ENCODE measurements around the gene SUSD5.

SUSD5 gene

DNA sequence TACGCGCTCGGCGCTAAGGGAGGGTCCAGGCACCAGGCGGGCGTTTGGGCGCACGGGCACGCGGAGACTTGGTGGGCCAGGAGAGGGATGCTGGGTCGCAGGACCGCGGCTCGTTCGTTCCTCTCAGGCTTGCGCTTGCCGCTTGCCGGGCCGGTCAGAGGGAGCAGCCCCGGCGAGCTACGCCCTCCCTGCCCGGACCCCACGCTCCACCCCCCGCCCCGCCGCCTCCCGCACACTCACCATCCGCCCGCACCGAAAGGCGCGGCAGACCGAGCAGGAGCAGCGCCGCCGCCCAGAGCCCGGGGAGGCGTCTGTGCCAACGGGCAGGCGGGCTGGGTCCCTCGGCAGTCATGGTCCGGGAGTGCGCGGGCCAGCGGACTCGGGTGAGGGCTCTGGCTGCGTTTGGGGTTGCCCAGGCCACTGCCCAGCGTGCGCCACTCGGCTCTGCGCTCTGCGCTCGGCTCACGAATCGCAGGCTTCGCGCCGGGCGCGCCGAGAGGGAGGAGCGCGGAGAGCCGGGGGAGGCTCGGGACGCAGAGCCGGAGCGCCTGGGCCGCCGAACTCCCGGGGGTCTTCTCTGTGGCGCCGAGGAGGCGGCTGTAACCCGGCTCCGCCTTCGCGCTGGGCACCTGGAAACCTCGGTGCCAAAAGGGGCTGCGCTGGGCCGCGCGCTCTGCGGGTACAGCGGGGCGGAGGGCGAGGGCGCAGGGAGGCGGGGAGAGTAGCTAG lies at the start of gene SUSD5:
TSS of gene SUSD5 (minus strand) at position 365 of the 729 bp plus-strand sequence. CDS start at position 352, 13 bp downstream.
- peak in 23 of 51 donors; percentile 2 to 34 (median 15) for DNase-seq

DNA sequence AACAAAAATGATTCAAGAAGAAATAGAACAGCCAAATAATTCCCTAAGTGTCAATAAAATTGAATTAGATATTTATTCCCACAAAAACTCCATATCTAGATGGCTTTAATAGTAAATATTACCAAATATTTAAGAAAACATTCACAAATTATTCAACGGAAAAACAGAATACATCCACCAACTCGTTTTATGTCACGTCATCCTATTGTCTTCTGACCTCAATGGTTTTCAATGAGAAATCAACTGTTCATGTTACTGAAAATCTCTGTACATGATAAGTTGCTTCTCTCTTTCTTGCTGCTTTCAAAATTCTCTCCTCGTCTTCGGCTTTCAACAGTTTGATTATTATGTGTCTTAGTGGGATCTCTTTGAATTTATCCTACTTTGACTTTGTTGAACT lies 41.5 kb upstream of the SUSD5 start:
- DNase-seq: no peak

DNA sequence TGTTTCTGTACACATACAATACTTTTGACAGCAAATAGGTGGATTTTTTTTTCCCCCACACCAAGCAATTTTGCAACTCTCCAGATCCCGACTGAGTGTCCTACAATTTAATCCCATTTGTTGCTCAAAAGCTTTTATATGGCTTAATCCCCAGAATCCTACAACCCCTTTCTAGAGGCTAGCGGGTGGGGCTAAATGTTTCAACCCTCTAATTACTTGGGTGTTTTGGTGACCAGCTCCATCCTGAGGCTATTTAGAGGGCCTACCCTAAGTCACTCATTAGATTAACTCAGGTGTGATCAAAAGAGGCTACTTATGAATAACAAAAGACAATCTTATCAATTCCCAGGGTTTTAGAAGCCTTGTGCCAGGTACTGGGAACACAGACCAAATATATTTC lies 37.6 kb upstream of the SUSD5 start:
- DNase-seq: no peak

DNA sequence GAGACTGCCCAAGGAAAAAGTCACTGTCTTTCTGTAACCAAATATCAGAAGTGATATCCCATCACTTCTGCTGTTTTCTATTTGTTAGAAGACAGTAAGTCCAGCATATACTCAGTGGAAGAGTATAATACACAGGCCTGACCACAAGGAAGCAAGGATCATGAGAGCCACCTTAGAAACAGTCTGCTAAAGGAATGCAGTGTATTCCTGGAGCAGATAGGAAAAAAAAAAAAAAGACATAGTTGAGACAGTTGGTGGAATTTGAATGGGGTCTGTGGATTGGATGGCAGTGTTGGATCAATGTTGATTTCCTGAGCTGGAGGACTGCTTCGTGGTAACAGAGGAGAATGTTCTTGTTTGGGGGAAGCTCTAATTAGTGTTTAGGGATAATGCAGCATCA lies 32.1 kb upstream of the SUSD5 start:
- DNase-seq: no peak

DNA sequence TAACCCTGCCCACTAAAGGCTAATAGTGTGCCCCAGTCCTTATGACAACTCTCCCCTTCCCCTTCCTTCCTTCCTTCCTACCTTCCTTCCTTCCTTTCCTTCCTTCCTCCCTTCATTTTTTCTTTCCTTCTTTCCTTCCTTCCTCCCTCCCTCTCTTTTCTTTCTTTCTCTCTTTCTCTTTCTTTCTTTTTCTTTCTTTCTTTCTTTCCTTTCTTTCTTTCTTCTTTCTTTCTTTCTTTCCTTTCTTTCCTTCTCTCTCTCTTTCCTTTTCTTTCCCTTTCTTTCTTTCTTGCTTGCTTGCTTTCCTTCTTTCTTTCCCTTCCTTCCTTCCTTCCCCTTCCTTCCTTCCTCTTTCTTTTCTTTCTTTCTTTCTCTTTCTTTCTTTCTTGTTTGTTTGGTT lies 28.2 kb upstream of the SUSD5 start:
- no peak for DNase-seq

DNA sequence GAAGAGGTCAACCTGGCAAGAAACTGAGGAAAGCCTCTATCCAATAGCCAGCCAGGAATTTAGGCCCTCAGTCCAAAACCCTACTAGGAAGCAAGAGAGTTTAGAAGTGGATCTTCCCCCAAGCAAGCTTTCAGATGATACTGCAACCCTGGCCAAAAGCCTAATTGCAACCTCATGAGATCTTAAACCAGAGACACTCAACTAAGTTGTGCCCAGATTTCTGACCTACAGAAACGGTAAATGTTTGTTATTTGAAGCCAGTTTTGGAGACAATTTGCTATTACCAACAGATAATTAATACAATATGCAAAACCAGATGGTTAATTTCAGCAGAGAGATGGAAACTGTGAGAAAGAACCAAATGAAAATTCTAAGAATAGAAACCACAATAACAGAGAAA lies 21.7 kb upstream of the SUSD5 start:
- no peak for DNase-seq

DNA sequence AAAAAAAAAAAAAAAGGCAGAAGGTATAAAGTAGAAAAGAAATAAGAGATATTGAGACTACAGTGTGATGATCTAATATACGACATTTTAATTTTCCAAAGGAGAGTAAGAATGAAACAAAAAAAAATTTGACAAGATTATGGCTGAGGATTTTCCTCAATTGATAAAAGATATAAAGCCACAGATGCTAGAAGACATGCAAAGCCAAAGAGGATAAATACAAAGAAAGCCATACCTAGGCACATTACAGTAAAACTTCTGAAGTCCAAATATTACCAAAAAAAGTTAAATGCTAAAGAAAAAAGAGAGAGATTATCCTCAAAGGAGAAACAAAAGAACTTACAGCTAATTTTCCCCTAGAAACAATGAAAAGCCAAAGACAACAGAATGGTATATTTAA lies 20.3 kb upstream of the SUSD5 start:
- no peak for DNase-seq

DNA sequence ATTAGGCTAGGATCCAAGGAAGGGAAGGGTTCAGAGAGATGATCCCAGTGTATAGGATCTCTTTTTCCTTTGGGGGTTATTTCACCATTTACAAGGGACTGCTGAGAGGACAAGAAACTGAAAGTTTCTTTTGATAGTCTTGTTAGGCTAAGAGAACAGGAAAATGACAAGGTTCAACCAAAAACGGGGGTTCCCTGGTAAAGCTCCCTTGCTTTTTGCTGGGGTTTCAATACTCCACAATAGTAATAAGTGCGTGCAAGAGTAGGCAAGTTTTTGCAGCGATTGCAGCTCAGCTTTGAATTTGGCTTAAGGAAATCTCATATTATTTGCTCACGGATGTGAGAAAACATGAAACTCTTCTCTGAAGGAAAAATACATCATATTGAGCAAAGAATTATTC lies 18.8 kb upstream of the SUSD5 start:
- no peak for DNase-seq

DNA sequence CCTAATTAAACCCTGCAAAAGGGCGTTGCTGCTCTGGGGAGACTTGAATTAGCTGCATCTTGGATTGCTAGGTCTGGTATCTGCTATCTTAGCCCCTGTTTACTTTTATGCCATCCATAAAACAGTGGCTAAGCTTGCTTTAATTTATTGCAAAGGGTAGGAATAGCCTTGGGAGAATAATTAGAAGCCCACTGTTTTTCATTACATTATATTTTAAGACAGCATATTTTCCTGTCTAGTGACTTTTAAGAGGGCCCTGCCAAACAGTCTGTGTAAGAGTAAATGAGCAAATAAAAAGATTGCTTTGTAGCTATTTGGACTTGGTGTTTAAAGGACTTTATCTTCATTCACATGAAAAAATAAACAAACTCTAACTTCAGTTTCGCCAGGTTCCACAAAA lies 17.4 kb upstream of the SUSD5 start:
- DNase-seq: no peak

DNA sequence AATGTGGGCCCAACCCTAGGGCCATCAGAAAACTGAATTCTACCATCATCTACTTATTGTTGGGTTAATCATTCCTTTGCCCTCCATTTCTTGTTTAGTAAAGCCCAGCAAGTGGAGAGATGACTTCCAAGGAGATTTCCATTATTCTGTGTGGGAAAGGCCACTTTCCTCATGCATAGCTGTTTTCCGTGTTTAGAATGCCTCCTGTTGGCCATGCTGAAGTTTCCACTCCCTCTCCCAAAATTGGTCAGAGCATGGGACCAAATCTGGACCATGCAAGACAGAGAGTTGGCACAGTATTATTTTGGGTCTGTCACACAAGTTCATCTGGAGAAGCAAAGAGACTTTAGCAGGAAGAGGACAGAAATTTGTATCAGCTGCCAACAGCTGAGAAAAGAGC lies 15.3 kb upstream of the SUSD5 start:
- no peak for DNase-seq

DNA sequence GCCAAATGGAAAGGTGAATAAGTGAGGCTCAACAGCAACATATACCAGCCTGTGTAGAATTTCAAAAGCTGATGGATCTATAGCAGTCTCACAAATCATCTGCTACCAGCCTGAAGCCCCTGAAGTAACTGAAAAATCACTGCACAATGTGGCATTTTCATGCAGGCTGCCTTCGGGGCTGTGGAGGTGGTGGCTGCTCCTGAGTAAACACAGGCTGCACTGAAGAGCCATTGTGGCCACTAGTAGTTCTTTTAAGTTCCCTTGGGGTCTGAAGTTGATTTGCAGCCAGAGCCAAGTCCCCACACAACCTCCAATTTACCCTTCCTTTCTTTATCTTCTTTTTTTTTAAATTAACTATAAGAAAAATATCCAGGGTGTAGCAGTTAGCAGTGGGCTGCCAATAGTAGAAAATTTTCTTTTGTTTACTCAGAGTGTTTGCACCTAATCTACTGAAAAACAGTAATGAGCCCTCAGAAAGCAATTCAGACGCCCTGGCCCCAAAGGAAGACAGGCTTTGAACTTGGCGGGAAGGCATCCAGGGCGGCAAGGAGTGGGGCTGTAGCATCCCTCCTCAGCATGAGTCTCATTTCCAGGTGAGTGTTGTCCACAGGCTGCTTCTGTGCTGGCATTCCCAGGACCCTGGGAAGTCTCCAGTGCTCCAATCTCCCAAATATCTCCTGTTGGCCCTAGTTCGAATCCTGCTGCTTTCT lies 13.3 kb upstream of the SUSD5 start:
- no peak for DNase-seq

DNA sequence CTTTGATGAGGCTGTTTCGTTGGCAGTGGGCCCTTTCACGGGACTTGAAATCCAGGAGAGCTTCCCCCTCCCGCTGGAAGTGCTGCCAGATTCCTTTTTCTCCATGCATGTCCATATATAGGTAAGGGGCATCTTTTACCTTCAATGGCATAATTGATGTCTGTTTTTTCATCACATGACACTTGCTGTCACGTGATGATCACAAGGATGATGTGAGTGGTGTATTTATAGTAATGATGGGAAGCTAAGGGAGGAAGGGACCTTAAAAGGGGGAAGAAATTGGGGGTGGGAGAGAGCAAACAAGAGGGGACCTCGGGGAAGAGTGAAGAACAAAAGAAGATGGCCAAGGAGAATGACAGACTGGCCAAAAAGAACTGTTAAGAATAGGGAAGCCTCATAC lies 11.3 kb upstream of the SUSD5 start:
- DNase-seq: no peak

DNA sequence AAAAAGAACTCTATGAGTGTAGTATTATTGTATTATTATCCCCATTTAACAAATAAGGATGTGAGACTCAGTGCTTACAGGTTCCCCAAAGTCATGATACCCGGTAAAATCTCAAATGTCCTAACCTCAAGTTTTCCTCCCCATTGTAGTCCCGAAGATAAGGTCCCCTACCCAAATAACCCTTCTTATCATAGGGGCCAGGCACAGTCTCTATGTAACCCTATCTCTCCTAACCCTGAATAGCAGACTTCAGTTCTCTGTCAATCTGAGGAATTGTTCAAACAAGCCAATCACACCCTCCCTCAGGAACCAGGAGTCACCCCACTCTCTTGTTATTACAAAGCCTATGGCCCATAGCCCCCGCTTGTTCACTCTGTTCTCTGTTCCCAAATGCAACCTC lies 10.5 kb upstream of the SUSD5 start:
- no peak for DNase-seq

DNA sequence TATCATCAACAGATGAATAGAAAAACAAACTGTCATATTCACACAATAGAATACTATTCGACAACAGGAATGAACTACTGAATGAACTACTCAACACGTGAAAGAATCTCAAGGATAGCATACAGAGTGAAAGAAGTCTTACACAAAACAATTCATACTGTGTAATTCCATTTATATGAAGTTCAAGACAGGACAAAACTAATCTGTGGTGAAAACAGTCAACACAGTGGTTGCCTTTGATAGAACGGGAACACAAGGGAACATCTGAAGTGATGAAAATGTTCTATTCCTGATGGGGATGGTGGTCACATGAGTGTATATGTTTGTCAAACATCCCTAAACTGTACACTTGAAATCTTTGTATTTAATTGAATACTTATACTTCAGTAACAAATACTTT lies 2.6 kb upstream of the SUSD5 start:
- DNase-seq: no peak

DNA sequence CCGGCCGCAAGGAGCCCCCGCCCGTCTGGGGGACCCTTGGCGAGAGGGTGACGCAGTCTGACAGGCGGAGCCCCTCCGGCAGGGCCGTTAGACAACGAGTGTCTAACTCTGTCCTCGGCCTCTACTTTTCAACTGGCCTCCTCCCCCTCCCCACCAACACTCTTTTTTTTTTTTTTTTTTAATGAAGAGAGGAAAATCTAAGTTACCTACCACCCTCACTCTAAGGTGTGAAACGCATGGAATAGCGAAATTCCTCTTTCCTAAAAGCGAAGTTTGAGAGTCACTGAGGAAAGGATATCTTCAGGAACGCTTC lies 521 bp upstream of the SUSD5 start:
- DNase-seq: peak in 1 of 51 donors; percentile 2

DNA sequence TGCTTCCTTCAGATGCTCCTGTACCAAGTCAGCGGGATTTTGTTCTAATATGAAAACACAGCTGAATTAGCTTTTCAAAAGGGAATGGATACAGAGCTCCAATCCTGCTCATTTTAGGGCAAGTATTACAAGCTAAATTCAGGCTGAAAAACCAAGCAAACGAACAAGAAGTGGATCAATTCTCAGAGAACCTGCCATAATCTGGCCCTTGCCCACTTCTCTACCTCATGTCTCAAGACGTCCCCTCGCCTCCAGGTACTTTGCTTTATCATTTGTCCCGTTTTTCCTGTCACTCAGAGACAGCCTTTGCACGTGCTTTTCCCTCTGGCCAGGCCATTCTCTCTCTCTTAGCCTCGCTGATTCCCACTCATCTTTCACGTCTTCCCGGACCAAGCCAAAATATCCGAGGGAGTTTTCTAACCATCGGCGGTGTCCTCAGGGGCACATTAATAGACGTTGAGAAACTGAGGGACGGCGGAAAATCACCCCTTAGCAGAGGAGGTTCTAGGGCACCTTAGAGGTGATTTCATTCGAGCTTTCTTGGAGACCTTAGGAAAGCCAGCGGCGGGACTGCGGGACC lies 654 bp downstream of the SUSD5 start:
- peak in 3 of 51 donors; percentile 20 to 34 (median 21) for DNase-seq

DNA sequence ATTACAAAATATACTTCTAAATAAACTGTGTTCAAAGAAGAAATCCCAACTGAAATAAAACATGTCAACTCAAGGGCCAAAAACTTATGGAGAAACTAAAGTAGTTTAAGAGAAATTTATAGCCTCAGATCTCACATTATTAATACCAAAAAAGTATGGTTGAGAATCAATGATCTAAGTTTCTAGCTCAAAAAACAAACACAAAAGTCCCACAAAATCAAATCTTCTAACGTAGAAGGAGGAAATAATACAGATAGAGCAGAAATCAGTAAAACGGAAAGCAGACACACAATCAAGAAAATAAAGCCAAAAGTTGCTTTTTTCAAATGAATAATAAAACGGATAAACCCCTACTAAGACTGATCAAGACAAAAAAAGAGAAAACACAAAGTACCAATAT lies 2.9 kb downstream of the SUSD5 start:
- DNase-seq: no peak

DNA sequence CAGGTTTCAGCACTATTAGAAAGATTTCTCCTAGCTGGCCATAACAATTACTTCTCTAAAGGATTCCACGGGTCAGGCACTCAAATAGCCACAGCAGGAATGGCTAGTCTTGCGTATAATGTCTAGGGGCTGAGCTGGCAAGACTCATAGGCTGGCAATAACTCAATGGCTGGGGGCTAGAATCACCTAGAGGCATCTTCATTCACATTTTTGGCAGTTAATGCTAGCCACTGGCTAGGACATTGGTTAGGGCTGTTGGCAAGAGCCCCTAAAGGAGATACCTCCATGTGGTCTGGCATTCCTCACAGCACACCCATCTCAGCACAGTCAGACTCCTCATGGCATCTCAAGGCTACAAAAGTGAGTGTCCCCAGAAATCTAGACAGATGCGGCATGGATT lies 6.2 kb downstream of the SUSD5 start:
- DNase-seq: no peak

DNA sequence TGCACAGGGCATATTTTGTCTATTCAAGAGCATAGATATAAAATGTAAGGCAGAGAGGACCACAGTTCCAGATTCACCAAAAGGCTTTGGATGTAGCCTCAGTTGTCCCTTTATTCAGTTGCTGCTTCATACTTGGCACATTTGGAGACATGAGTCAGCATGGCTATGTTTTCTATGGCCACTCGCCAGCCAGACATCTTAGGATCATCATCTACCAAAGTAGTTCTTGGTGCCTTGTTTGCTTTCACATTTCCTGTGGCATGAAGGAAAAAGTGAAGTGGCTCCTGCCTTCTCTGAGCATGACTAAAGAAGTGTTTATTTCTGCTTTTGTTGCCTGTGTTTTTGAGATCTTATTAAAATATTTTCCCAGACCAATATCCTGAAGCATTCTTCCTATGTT lies 7.2 kb downstream of the SUSD5 start:
- DNase-seq: no peak

DNA sequence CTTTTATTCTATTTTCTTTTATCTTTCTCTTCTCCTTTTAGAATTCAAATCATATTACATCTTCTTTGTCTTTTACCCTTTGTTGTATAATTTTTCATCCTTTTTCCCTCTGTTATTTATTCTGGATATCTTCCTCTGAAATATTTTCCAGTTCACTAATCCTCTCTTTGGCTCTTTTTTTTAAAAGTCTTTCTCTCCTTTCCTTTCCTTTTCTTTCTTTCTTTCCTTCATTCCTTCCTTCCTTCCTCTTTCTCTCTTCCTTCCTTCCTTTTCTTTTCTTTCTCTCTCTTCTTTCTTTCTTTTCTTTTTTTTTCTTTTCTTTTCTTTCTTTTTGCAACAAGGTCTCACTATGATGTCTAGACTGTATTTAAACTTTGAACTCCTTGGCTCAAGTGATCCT lies 9.3 kb downstream of the SUSD5 start:
- no peak for DNase-seq

DNA sequence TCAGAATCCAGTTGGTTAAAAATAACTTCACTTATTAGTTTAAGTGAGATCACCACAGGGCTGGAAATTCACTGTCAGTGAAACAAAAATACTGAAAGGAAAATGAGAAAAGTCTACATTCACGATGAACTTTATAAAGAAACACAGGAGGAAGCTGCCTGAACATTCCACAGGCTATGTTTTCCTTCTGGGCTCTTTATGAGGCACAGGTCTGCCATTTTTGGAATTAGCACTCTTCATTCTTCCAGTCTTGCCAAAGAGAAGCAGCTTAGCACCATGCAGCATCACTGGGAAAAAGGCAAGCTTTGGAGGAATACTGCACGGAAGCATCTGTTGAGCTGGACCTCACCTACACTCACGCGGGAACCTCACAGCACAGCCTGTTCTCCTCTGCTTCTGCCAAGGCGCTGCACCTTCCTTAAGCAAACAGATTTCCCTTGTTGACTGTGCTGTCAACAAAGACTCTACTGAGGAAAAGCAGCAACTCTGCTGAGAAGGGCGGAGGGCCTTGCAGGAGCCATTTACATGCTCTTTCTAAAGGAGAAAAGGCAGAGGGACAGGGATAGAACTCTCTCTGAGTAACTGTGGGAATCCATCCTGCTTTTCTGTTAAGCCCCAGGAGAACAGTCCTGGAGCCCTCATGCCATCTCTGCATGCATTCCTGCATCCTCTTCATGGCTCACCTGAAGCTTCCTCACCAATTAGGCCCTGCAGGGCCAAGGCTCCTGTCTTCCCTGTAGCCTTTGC lies 15.7 kb downstream of the SUSD5 start:
- DNase-seq: peak in 1 of 51 donors; percentile 6

DNA sequence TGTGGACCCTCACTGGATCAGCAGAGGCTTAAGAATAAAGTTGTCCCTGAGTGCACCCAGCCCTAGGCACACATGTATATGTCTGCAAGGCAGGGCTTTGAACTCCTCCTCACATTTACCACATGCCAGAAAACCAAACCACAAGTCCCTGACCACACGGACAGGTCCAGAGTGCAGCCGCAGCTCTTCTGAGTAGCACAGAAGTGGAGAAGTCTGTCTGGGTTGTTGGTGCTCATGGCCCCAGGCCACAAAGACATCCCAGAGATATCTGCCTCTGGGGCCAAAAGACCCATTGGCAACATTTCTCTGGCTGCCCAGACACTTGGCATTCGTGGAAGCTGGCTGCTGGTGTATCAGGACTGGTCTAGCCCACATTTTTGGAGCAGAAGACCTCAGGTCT lies 17.4 kb downstream of the SUSD5 start:
- DNase-seq: no peak

DNA sequence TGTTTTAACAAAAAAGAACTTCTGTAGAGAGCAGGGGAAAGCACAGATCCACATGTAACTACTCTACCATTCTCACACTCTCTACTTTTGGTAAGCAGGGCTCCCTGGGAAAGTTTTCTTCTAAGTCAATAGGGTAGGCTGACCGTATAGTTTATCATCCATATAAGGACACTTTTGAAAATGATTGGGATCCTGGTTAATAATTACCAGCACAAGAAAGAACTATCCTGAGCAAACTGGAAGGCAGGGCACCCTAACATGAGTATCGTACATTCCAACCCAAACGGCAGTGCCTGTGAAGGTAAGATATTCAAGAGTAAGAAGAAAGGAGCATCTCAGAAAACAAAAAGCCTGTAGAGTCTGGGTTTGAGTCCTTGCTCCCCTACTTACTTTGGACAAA lies 22.1 kb downstream of the SUSD5 start:
- no peak for DNase-seq
